ENCODE data around the gene PLLP. TPM values are rescaled to one million over a fixed set of nuclear protein-coding genes. Genes with fewer than 3 reads are reported as not detected.

The PLLP gene
- total and polyA plus RNA-seq, 2 donors (not counting 1 experiment from before 2014, with no cell fraction given) = 0.15 TPM; not detected in 1

GRCh38 chr16:57236022-57236350, 48.5 kb downstream of the PLLP start:
- H3K27me3 ChIP-seq (replicated peaks in 1 of 4; ENCODE audit: control extremely low read depth in 1 of 4, control insufficient read depth in 3 of 4, insufficient read depth in 4 of 4, low read length in 3 of 4) = no peaks in the 10 kb centered on the region
- Mint-ChIP-seq H3K4me3 (peak overlapping the region; percentile 61), H3K4me1 (peaks cover 32% of the 10 kb centered on the region), H3K9me3 (ENCODE audit: insufficient read depth) (no peaks in the 10 kb centered on the region), H3K27ac (peak overlapping the region; percentile 92), H3K27me3 (no peaks in the 10 kb centered on the region)
- no peak for TF ChIP-seq EZH2 (IDR thresholded peaks at IDR 0.05; ENCODE audit: borderline replicate concordance, insufficient read depth, low read depth, low read length, poor library complexity, severe bottlenecking)
- TF ChIP-seq CTCF (IDR thresholded peaks at IDR 0.05) = no peak
- ATAC-seq (ENCODE audit: low read depth) (no peak), DNase-seq (no peak)
- H3K4me2 ChIP-seq (replicated peaks; ENCODE audit: low read depth, low read length, poor library complexity, severe bottlenecking) = peak overlapping the region; percentile 46
- H3K4me3 ChIP-seq (ENCODE audit: control extremely low read depth in 1 of 5, extremely low read depth in 1 of 5, insufficient read depth in 1 of 5, low read depth in 2 of 5, low read length in 4 of 5) = no peak overlapping the region
- H2AFZ ChIP-seq (ENCODE audit: insufficient read depth, low read depth, low read length, poor library complexity, severe bottlenecking) = peak overlapping the region; percentile 39
- peak overlapping the region; percentile 70 to 78 for H3K27ac ChIP-seq (ENCODE audit: low read length in 2 of 2)
- intact Hi-C loops (cut with micrococcal nuclease) = no loop called here
- ChIA-PET CTCF (interaction anchor here (0.6 to 1.3 kb wide), 2 partner anchors 64 to 353 kb away, joined by 3 to 8 read pairs; no protein-coding TSS in a partner anchor), POLR2A (interaction anchor here (1.3 kb wide), 1 partner anchor 9 kb away, joined by 6 read pairs; the partner anchor contains the start of gene ARL2BP)
- peak overlapping the region; percentile 27 for H3K9ac ChIP-seq (ENCODE audit: low read length)
- H3K79me2 ChIP-seq (ENCODE audit: control insufficient read depth, insufficient read depth, low read length) = no peaks in the 10 kb centered on the region
- H3K9me3 ChIP-seq (ENCODE audit: control extremely low read depth in 1 of 3, control insufficient read depth in 2 of 3, insufficient read depth in 1 of 3, low read length in 2 of 3) = no peaks in the 10 kb centered on the region
- peaks cover 30% of the 10 kb centered on the region in 2 donors for H3K4me1 ChIP-seq (ENCODE audit: control insufficient read depth in 2 of 2, insufficient read depth in 2 of 2, low read length in 2 of 2)
- peaks cover 13 to 30% of the 10 kb centered on the region in 2 experiments for H3K36me3 ChIP-seq (replicated peaks in 1 of 2; ENCODE audit: control extremely low read depth in 1 of 2, control insufficient read depth in 1 of 2, extremely low read depth in 1 of 2, insufficient read depth in 2 of 2, low read length in 1 of 2)
- no peaks in the 10 kb centered on the region for H4K20me1 ChIP-seq (ENCODE audit: control insufficient read depth, insufficient read depth, low read length, poor library complexity, severe bottlenecking)

- Mint-ChIP-seq H3K27ac (peak overlapping the region; percentile 92), H3K9me3 (ENCODE audit: insufficient read depth) (no peaks in the 10 kb centered on the region), H3K4me3 (peak overlapping the region; percentile 61), H3K4me1 (peaks cover 26% of the 10 kb centered on the region), H3K27me3 (no peaks in the 10 kb centered on the region)
- H3K9me3 ChIP-seq (ENCODE audit: control extremely low read depth in 1 of 3, control insufficient read depth in 2 of 3, insufficient read depth in 1 of 3, low read length in 2 of 3) = no peaks in the 10 kb centered on the region
- H4K20me1 ChIP-seq (ENCODE audit: control insufficient read depth, insufficient read depth, low read length, poor library complexity, severe bottlenecking) = no peaks in the 10 kb centered on the region
- H2AFZ ChIP-seq (ENCODE audit: insufficient read depth, low read depth, low read length, poor library complexity, severe bottlenecking) = peak overlapping the region; percentile 39
- WGBS (ENCODE audit: insufficient coverage) = 68% methylated on average over 5 of the region's 8 CpGs
- CTCF ChIA-PET = interaction anchor here (0.6 to 1.3 kb wide), 2 partner anchors 65 to 352 kb away, joined by 3 to 8 read pairs; no protein-coding TSS in a partner anchor
- H3K27me3 ChIP-seq (replicated peaks in 1 of 4; ENCODE audit: control extremely low read depth in 1 of 4, control insufficient read depth in 3 of 4, insufficient read depth in 4 of 4, low read length in 3 of 4) = no peaks in the 10 kb centered on the region
- no peaks in the 10 kb centered on the region for H3K79me2 ChIP-seq (ENCODE audit: control insufficient read depth, insufficient read depth, low read length)
- TF ChIP-seq CTCF (IDR thresholded peaks at IDR 0.05) (no peak), EZH2 (IDR thresholded peaks at IDR 0.05; ENCODE audit: borderline replicate concordance, insufficient read depth, low read depth, low read length, poor library complexity, severe bottlenecking) (no peak)
- DNase-seq = peak; percentile 70
- POLR2A ChIA-PET = interaction anchor here (1.3 kb wide), 1 partner anchor 10 kb away, joined by 6 read pairs; the partner anchor contains the start of gene ARL2BP
- H3K4me1 ChIP-seq (ENCODE audit: control insufficient read depth in 2 of 2, insufficient read depth in 2 of 2, low read length in 2 of 2) = peaks cover 24% of the 10 kb centered on the region in 2 donors
- H3K4me2 ChIP-seq (replicated peaks; ENCODE audit: low read depth, low read length, poor library complexity, severe bottlenecking) = peak overlapping the region; percentile 46
- H3K9ac ChIP-seq (ENCODE audit: low read length) = peak overlapping the region; percentile 27
- H3K4me3 ChIP-seq (ENCODE audit: control extremely low read depth in 1 of 5, extremely low read depth in 1 of 5, insufficient read depth in 1 of 5, low read depth in 2 of 5, low read length in 4 of 5) = no peak overlapping the region
- peak; percentile 71 for ATAC-seq (ENCODE audit: low read depth)
- peak overlapping the region; percentile 70 to 78 for H3K27ac ChIP-seq (ENCODE audit: low read length in 2 of 2)
- H3K36me3 ChIP-seq (replicated peaks in 1 of 2; ENCODE audit: control extremely low read depth in 1 of 2, control insufficient read depth in 1 of 2, extremely low read depth in 1 of 2, insufficient read depth in 2 of 2, low read length in 1 of 2) = peaks cover 13 to 35% of the 10 kb centered on the region in 2 experiments
- intact Hi-C loops (cut with micrococcal nuclease) = no loop called here
Measured at GRCh38 chr16:57235128-57236021, 49.1 kb downstream of the PLLP start.
